ENCODE results near the gene SLC22A23. TPM values are rescaled to one million over a fixed set of nuclear protein-coding genes. Genes with fewer than 3 reads are reported as not detected.

SLC22A23 gene
- total RNA-seq, 1 donor from 2014 or later, result 18.7 TPM

- Histone ChIP-seq H3K4me3 (ENCODE audit: low read depth, low read length) (no peak overlapping the region), H3K27me3 (ENCODE audit: control insufficient read depth, insufficient read depth, low read length) (peaks cover 25% of the 10 kb centered on the region), H3K36me3 (ENCODE audit: control insufficient read depth, insufficient read depth, low read length) (no peaks in the 10 kb centered on the region)
- no peak for DNase-seq (ENCODE audit: low read depth)
- FAIRE-seq, result no peak
- TF ChIP-seq CTCF (IDR thresholded peaks at IDR 0.05; ENCODE audit: insufficient read depth, low read length, severe bottlenecking), result no peak
Measured at GRCh38 chr6:3222506-3223038, 234.3 kb downstream of the SLC22A23 start.

GRCh38 chr6:3221578-3221977, 235.3 kb downstream of the SLC22A23 start:
- no peaks in the 10 kb centered on the region for H3K36me3 ChIP-seq (ENCODE audit: control insufficient read depth, insufficient read depth, low read length)
- H3K27me3 ChIP-seq (ENCODE audit: control insufficient read depth, insufficient read depth, low read length), result peaks cover 16% of the 10 kb centered on the region
- no peak overlapping the region for H3K4me3 ChIP-seq (ENCODE audit: low read depth, low read length)
- DNase-seq (ENCODE audit: low read depth), result no peak
- TF ChIP-seq CTCF (IDR thresholded peaks at IDR 0.05; ENCODE audit: insufficient read depth, low read length, severe bottlenecking), result no peak
- no peak for FAIRE-seq

- no peak for TF ChIP-seq CTCF (IDR thresholded peaks at IDR 0.05; ENCODE audit: insufficient read depth, low read length, severe bottlenecking)
- Histone ChIP-seq H3K4me3 (ENCODE audit: low read depth, low read length) (no peak overlapping the region), H3K27me3 (ENCODE audit: control insufficient read depth, insufficient read depth, low read length) (peaks cover 9% of the 10 kb centered on the region), H3K36me3 (ENCODE audit: control insufficient read depth, insufficient read depth, low read length) (no peaks in the 10 kb centered on the region)
- DNase-seq (ENCODE audit: low read depth) (no peak), FAIRE-seq (no peak)
Measured at GRCh38 chr6:3220366-3220765, 236.5 kb downstream of the SLC22A23 start.

Other genes with a start within 250 kb of the SLC22A23 start
- gene TUBB2B, start 229.4 kb downstream of the SLC22A23 start, total RNA-seq, result under 0.01 and 2.2 TPM in 2 replicates
- gene PSMG4, start 198.1 kb downstream of the SLC22A23 start, total RNA-seq, result 15.5 and 34.2 TPM in 2 replicates

All from bronchial epithelial cell (primary cell).